SHP77 treated with DMSO at 0.1 percent for 48 hours (cell line): ENCODE results near the gene ERMAP.

Experiments
- DNase-seq: peaks from one replicate; lab custom pipeline; 2025; lab: John Stamatoyannopoulos, UW

Gene ERMAP

DNA sequence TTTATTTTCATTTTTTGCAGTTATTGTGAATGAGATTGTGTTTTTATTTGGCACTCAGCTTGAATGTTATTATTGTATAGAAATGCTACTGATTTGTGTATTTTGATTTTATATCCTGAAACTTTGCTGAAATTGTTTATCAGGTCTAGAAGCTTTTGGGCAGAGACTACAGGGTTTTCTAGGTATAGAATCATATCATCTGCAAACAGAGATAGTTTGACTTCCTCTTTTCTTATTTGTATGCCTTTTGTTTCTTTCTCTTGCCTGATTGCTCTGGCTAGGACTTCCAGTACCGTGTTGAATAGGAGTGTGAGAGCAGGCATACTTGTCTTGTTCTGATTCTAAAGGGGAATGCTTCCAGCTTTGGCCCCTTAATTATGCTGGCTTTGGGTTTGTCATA lies 56.7 kb downstream of the ERMAP start:
- no peak for DNase-seq

DNA sequence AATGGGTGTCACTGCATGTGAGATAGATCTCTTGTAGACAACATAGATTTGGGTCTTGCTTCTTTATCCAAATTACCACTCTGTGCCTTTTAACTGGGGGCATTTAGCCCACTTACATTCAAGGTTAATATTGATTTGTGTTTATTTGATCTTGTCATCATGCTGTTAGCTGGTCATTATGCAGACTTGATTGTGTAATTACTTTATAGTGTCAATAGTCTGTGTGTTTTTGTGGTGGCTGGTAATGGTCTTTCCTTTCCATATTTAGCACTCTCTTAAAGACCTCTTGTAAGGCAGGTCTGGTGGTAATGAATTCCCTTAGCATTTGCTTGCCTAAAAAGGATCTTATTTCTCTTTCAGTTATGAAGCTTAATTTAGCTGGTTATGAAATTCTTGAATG lies 59.1 kb downstream of the ERMAP start:
- DNase-seq: no peak

DNA sequence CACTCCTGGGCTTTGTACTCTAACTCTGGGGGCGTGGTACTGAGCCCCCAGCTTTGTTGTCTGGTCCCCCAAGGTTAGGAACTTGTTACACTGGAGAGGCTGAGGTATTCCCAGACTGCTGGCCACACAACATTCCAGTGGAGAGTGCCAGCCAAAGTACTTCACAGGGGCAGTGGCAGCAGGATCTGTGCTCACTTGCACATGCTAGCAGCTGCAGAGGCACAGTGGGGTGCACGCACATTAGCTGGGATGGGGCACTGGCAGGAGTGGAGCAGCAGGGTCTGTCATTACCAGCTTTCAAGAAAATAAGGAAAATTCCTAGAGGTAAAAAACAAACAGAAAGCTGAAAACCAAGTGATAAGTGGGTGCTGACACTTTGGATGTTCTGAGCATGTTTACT lies 60.5 kb downstream of the ERMAP start:
- no peak for DNase-seq

DNA sequence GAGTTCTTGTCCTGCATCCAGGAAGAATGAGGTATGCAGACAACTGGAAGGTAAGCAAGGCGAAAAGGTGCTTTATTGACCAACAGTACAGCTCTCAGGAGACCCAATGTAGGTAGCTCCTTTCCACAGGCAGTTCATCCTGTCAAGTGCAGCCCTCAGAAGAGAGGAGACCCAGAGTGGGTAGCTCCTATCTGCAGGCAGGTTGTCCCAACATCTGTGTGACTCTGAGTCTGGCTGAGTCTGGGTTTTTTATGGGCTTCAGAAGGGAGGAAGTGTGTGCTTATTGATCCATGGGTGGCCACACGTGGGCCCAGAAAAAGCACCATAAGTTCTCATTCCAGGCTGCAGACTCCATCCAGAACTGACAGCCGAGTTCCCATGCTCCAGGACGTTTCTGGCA lies 63.5 kb downstream of the ERMAP start:
- no peak for DNase-seq

DNA sequence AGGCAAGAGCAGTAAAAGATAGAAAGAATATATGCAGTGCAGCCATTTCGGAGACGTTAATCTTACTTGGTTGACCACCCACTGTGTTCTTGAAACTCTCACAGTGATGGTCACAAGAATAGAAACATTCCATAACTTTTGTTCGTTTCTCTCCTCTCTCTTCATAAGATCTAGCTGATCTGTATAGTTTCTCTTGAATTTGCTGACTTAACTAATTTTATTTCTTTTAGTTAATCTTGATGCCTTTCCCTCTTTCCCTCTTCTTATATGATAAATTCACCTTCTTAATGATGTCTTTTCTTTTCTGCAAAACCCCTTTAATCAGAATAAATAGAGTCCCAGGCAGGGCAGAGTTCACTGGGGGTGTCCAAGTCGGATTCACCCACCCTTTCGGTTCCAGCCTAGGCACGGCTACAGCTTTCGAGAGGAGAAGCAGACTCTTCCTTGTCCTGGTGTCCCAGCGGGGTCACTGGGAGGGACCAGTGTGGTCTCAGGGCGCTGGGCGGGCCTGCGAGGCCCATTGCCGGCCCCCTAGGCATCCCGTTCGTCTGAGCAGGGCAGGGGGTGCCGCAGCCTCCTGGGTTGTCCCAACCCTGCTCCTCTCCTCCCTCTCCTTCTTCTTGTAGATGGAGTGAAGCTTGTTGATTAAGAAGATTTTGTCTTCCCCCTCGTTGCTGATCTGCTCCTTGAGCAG lies 69.3 kb downstream of the ERMAP start:
- no peak for DNase-seq

DNA sequence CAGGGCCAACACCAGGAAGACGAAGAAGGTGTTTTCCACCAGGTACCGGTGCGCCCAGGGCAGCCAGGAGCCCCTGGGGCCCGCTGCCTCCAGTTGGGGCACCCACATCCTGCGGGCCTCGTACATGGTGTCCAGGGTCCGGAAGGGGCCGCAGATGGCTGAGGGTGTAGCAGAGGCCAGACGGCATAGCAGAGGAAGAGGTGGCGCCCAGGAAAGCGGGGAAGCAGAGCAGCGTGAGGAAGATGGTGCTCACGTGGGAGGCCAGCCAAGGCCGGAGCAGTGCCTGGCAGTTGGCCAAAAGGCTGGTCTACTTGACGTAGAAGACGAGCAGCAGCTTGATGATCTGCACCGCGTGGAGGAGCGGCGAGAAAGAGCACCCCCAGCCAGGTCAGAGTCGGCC lies 69.9 kb downstream of the ERMAP start:
- DNase-seq: peak; percentile 6

DNA sequence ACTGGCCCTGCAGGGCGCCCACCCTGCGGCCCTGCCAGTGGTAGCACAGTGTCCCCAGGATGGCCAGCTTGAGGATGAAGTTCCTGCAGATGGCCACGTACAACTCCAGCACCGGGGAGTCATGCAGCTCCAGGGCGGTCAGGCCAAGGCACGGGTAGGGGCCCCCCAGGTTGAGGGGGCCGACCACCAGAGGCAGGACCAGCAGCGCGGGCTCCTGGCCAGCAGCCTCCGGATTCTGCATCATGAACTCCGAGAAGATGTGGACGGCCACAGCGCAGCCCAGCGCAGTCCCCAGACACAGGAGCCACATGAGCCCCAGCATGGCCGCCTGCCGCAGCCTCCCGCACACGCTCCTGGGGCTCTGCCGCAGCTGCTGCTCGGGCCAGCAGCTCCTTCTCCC lies 70.4 kb downstream of the ERMAP start:
- DNase-seq: no peak

DNA sequence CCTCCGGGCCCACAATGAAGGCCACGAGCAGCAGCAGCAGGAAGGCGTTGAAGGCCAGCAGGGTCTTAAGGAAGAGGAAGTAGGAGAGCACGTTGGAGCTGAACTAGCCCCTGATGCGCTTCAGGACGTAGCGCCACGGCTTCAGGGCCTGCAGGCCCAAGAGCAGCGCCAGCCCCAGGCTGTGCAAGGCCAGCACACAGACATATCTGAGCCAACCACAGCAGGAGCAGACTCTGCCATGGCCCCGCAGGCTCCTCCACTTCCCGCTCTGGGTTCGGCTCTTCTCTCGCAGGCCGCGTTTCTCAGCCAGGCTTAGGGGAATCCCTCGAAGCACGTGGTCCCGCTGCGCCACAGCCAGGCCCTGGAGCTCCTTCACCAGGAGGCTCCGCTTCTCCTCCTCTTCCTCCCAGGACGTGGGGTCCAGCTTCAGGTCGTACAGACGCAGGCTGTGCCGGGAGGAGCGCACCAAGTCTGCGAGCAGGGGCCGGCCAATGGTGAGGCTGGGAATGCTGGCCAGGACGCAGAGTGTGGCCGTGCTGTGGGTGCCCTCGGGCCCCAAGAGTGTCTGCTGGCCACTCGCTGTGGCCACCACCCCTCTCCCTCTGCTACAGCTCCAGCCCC lies 71.2 kb downstream of the ERMAP start:
- no peak for DNase-seq

DNA sequence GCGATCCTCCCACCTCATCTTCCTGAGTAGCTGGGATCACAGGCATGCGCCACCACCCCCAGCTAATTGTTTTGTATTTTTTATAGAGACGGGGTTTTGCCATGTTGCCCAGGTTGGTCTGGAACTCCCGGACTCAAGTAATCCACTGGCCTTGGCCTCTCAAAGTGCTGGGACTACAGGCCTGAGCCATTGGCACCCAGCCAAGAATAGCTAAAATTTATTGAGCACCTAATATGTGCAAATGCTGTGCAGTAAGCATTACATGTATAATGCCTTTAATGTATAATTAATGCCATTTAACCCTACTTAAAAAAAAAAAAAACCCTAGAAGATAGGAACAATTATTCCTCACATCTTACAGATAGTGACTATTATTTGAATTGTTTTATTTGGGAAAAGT lies 72.3 kb downstream of the ERMAP start:
- DNase-seq: no peak

DNA sequence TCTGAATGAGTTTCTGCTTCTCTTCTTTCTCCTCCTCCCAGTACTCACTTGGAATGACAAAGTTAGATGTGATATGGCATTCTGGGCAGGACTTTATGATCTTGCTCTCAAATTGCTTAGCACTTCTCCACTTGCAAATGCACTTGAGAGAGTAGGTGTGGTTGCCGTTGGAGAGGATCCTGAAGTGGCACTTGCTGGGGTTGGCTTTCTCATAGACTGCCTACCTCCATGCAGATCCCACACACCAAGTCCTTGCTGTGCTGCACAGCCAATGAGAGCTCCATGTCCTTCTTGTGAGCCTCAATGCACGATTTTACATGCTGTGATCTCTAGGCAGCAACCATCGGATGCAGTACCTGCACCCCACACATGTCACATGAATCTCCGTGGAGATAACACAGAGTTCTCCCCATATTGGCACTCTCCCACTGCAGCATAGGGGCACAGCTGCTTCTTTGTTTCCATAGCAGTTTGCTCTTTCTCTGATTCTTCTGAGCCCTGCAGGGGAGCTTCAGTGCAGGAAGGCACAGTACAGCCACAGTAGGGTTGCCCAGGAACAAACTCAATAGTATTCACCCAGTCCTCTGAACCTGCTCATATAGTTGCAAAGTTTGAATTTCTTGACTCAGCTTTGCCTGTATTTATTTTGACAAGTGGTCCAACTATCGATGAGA lies 74.7 kb downstream of the ERMAP start:
- DNase-seq: no peak
